DND-41 (cell line): ENCODE data around the gene OR52N2.

ENCODE experiments used
- ATAC-seq: fragments of 200-7000 bp; cut with Tn5 transposase; 3 replicates; pipeline ENCODE4 v1.9.1; 2021; ENCODE audit warnings: low read depth; ENCODE audit not compliant: insufficient read depth
- DNase-seq: peaks from one replicate; pipeline ENCODE4 v3.0.0-alpha.2; 2020
- H2AFZ ChIP-seq: 2 replicates; pipeline ENCODE4 v1.6.0; 2012; ENCODE audit warnings: low read depth, low read length
- H3K27ac ChIP-seq: 2 replicates; pipeline ENCODE4 v1.5.1; 2012; ENCODE audit warnings: low read length, inconsistent platforms
- H3K27me3 ChIP-seq: fragments of 200-600 bp; sonication (generic); 2 replicates; pipeline ENCODE4 v1.6.0; 2012; ENCODE audit warnings: low read length, mild to moderate bottlenecking, inconsistent platforms; ENCODE audit not compliant: insufficient read depth, poor library complexity
- H3K36me3 ChIP-seq: 2 replicates; pipeline ENCODE4 v1.5.1; 2012; ENCODE audit warnings: low read length, inconsistent platforms; ENCODE audit not compliant: insufficient read depth
- H3K4me1 ChIP-seq: 2 replicates; pipeline ENCODE4 v1.5.1; 2012; ENCODE audit warnings: mild to moderate bottlenecking, low read length; ENCODE audit not compliant: insufficient read depth
- H3K4me2 ChIP-seq: 2 replicates; pipeline ENCODE4 v1.6.0; 2012; ENCODE audit warnings: mild to moderate bottlenecking, moderate library complexity, low read length, inconsistent platforms; ENCODE audit not compliant: insufficient read depth
- H3K4me3 ChIP-seq, 2 experiments: fragments of 200-600 bp in 1 of 2; shearing (Covaris generic) in 1 of 2; 2 replicates each; pipeline ENCODE4 v1.5.1; 2012 to 2016; ENCODE audit warnings: inconsistent platforms in 2 of 2, low read length in 2 of 2, mild to moderate bottlenecking in 2 of 2, low read depth in 1 of 2, moderate library complexity in 1 of 2
- H3K79me2 ChIP-seq: 2 replicates; pipeline ENCODE4 v1.6.0; 2012; ENCODE audit warnings: low read length, inconsistent platforms; ENCODE audit not compliant: insufficient read depth
- H3K9ac ChIP-seq: 2 replicates; pipeline ENCODE4 v1.6.0; 2012; ENCODE audit warnings: low read depth, mild to moderate bottlenecking, inconsistent platforms, low read length, moderate library complexity
- H3K9me3 ChIP-seq: 2 replicates; pipeline ENCODE4 v1.5.1; 2012; ENCODE audit warnings: low read length, moderate library complexity, mild to moderate bottlenecking, inconsistent platforms; ENCODE audit not compliant: insufficient read depth, severe bottlenecking
- H4K20me1 ChIP-seq: 2 replicates; pipeline ENCODE4 v1.6.0; 2012; ENCODE audit warnings: low read length; ENCODE audit not compliant: insufficient read depth
- EZH2 ChIP-seq: IDR thresholded peaks from 3 replicates; pipeline ENCODE4 v1.6.1; 2012; ENCODE audit warnings: borderline replicate concordance, low read depth, mild to moderate bottlenecking, moderate library complexity, low read length, inconsistent platforms; ENCODE audit not compliant: severe bottlenecking
- TF ChIP-seq, protein P1 (sequence below): IDR thresholded peaks from 2 replicates; pipeline ENCODE4 v1.5.1; 2012; ENCODE audit warnings: borderline replicate concordance, low read length, moderate library complexity, mild to moderate bottlenecking; ENCODE audit not compliant: poor library complexity, severe bottlenecking; ENCODE audit errors: extremely low read depth

Gene OR52N2

DNA sequence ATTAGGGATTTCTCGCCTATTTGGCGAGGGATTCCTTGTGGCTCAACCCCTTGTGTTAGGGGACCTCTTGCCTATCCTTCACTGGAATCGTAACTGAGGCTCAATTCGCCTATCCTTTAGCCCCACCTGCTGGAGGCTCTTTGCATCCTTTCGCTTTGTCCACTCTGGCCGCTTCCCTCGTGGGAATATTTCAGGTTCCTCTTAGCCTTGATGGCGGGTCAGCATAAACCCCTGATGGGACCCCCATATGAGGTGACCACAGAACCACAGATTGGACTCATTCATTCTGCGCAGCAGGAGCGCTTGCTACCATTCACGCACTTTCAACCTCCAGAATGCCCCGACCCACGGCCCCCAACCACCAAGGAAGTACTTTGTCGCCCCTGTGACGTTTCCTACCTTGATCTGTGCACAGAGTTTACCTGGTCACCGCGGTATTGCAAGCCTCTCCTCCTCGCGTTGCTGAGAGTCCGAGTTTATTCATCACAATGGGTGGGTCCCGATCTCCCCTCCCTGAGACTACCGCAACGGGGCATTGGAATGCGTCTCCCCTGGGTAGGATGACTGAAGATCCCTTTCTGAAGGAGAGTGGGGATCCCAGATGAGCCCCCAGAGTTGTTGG is at the start of gene OR52N2:
Gene OR52N2 (plus strand): TSS at position 425 of the 622 bp plus-strand sequence. CDS start 11,412 bp downstream, outside the sequence.
- Histone ChIP-seq H3K4me3 (peak within 1 kb of the TSS; percentile 11 to 60; a peak in 3 of 4 replicates), H4K20me1 (no peaks in the 10 kb centered on the region), H3K9ac (peak within 1 kb of the TSS; percentile 41), H3K27ac (no peak within 1 kb of the TSS; the same call in 1 of the 2 replicates), H2AFZ (peak within 1 kb of the TSS; percentile 86), H3K9me3 (no peaks in the 10 kb centered on the region), H3K4me1 (peaks cover 14% of the 10 kb centered on the region), H3K27me3 (peaks cover 27% of the 10 kb centered on the region), H3K79me2 (no peaks in the 10 kb centered on the region), H3K36me3 (no peaks in the 10 kb centered on the region), H3K4me2 (peak within 1 kb of the TSS; percentile 93)
- TF ChIP-seq, protein P1, sequence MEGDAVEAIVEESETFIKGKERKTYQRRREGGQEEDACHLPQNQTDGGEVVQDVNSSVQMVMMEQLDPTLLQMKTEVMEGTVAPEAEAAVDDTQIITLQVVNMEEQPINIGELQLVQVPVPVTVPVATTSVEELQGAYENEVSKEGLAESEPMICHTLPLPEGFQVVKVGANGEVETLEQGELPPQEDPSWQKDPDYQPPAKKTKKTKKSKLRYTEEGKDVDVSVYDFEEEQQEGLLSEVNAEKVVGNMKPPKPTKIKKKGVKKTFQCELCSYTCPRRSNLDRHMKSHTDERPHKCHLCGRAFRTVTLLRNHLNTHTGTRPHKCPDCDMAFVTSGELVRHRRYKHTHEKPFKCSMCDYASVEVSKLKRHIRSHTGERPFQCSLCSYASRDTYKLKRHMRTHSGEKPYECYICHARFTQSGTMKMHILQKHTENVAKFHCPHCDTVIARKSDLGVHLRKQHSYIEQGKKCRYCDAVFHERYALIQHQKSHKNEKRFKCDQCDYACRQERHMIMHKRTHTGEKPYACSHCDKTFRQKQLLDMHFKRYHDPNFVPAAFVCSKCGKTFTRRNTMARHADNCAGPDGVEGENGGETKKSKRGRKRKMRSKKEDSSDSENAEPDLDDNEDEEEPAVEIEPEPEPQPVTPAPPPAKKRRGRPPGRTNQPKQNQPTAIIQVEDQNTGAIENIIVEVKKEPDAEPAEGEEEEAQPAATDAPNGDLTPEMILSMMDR, result peak; percentile 91
- TF ChIP-seq EZH2, result peak; percentile 25
- DNase-seq, result peak; percentile 67
- ATAC-seq, result peak; percentile 92

DNA sequence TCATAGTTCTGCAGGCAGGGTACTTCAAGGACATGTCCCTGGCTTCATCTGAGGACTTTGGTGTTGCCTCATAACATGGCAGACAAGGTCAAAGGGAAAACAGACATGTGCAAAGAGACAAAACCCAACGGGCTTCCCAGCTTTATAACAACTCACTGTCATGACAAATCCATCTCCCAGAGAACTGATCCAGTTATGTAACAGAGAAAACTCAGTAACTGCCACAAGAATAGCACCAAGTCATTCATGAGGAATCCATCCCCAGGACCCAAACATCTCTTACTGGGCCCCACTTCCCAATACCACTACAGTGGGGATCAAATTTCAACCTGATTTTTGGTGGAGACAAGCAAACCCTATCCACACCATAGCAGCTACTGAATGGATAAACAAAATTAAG is 41.7 kb upstream of the OR52N2 start:
- Histone ChIP-seq H2AFZ (no peak overlapping the region), H3K79me2 (no peaks in the 10 kb centered on the region), H4K20me1 (no peaks in the 10 kb centered on the region), H3K4me2 (no peak overlapping the region), H3K27me3 (no peaks in the 10 kb centered on the region), H3K9me3 (no peaks in the 10 kb centered on the region), H3K36me3 (no peaks in the 10 kb centered on the region), H3K9ac (no peak overlapping the region), H3K27ac (no peak overlapping the region), H3K4me1 (no peaks in the 10 kb centered on the region), H3K4me3 (no peak overlapping the region)
- TF ChIP-seq EZH2, result no peak
- TF ChIP-seq, protein P1, result no peak
- ATAC-seq (no peak), DNase-seq (no peak)

DNA sequence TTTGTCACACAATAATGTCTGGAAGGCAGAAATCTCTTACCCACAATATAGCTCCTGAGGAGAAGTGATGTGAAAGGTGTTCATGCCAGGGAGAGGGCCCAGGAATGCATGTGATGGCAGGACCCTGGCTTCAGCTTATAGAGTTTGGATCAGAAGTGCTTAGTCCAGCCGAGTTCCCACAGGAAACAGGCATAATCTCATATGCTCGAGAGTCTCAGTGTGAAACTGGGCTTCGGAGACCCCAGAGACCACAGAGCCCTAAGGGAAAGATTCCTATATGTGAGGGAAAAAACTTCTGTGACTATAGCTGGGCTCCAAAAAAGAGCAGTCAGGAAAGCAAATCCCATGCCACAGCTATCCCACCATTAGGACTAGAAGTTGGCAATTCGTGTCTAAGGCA is 25.5 kb upstream of the OR52N2 start, which contains the start of gene OR52N5:
Gene OR52N5 (minus strand): TSS at position 101 of the 400 bp plus-strand sequence. CDS start 4,721 bp downstream, outside the sequence.
- no peak for ATAC-seq
- H3K27ac ChIP-seq, result no peak within 1 kb of the TSS
- no peak within 1 kb of the TSS for H3K9ac ChIP-seq
- DNase-seq, result no peak
- no peak within 1 kb of the TSS for H3K4me2 ChIP-seq
- H3K79me2 ChIP-seq, result no peaks in the 10 kb centered on the region
- peaks cover under 1% of the 10 kb centered on the region for H3K27me3 ChIP-seq
- H3K9me3 ChIP-seq, result no peaks in the 10 kb centered on the region
- TF ChIP-seq, protein P1, result no peak
- no peak for TF ChIP-seq EZH2
- H2AFZ ChIP-seq, result no peak within 1 kb of the TSS
- H4K20me1 ChIP-seq, result no peaks in the 10 kb centered on the region
- H3K36me3 ChIP-seq, result no peaks in the 10 kb centered on the region
- no peak within 1 kb of the TSS for H3K4me3 ChIP-seq
- no peaks in the 10 kb centered on the region for H3K4me1 ChIP-seq
